GM19463 (cell line): Measurements from ENCODE around the gene SSC5D.

Experiments
- ATAC-seq: cut with Tn5 transposase; IDR thresholded peaks from one replicate; pipeline ENCODE4 v1.9.1; 2021; ENCODE audit warnings: mild to moderate bottlenecking, moderate library complexity; ENCODE audit not compliant: unreplicated experiment

Gene SSC5D

GRCh38 chr19:55472463-55472862, 15.8 kb upstream of the SSC5D start:
- ATAC-seq, result no peak

DNA sequence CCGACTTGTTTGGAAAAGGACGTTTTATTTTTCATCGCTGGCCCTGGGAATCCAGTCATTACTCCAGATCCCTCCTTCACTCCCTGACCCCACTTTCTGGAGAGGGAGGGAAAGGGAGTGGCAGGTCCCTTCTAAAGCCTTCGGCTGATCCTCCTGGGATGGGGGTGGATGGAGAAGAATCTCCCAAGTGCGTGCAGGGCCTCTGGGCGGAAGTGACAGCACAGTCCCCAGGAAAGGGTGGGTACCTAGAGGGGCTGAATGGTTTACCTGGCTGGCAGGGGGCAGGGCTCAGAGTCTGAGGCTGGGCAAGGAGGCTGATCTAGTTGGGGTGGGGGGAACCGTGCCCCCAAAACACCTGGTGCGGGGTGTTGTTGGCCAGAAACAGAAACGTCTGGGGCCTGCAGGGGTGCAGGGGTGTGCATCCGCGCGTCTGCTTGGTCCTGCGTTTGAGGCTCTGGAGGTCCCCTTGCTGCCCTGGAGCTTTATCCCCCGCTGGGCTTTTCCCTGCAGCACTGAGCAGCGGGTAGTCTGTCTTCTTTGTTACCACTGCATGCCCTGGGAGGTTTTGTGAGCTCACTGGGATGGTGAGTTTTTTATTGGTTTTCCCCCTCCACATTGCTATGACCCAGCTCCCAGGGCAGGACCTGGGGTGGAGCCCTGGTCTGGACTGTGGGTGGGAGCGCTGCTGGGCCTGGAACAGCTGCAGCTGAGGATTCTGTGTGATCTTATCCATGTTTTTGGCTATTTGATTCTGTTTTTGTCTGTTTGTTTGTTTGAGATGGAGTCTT, 14.8 kb upstream of the SSC5D start:
- ATAC-seq, result no peak

DNA sequence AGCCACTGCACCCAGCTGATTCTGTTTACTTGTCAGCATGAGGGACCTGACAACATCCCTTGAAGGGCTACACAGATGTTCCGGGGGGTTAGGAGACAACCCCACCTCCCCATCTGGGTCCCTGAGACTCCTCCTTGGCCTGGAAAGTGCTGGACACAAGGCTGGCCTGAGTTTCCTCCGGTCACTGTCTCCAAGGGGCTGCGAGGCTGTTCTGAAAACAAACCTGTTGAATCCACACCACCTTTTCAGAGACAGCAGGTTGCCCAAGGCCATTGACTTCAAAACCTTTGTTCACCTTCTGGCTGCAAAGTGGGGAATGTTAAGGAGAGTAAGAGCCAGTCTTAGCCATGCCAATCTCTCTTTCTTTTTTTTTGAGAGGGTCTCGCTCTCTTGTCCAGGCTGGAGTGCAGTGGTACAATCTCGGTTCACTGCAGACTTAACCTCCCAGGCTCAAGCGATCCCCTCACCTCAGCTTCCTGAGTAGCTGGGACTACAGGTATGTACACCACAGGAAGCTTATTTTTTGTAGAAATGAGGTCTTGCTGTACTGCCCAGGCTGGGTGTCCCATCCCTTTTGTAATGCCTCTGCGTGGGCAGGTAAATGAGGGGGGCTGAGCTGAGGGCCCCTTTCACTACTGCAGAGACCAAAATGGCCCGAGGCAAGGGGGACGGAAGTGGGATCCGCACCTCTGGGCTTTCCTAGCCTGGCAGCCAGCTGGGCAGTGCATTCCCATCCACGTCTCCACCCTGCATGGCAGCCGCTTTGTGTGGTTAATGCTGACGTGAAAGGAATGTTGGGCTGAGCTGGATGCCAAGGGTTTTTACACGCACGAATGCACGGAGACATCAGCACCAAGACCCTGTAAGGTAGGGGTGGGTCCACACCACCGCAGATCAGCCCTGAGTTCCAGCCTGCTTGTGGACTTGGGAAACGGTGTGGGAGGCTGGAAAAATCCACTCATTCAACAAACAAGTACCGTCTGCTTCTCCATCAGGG, 13.7 kb upstream of the SSC5D start:
- no peak for ATAC-seq

DNA sequence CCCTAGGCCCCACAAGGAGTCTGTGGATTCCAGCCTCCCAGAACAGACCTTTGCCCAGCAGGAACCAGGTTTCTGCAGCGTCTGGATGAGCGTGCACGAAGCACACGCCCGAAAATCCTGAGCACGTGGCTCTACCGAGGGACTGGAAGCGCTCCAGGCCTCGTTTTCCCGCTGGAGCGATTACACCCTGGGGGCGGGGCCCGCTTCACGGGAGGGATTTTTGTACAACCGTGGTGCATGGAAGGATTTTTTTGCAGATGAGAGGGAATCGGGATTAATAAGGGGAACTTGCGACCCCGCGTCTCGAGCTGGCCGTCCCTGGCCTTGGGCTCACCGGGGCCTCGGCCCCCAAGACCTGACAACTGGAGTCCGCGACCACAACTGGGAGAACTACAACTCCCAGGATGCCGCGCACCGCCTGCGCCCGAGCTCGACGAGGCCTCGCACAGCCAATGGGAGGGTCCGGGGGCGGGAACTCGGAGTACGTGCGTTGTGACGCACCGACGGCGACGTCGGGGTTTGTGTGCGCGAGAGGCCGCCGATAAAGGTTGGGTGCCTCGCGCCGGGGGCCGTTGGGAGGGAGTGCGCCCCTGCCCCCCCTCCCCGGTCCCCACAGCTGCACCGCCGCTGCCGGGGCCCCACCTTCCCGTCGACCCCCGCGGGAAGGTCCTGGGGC, 12.0 kb upstream of the SSC5D start, which contains the start of gene ZNF628:
Gene ZNF628, plus strand, starts transcription at position 518 of the 676 bp plus-strand sequence. CDS start 3,294 bp downstream, outside the sequence.
- peak; percentile 92 for ATAC-seq

DNA sequence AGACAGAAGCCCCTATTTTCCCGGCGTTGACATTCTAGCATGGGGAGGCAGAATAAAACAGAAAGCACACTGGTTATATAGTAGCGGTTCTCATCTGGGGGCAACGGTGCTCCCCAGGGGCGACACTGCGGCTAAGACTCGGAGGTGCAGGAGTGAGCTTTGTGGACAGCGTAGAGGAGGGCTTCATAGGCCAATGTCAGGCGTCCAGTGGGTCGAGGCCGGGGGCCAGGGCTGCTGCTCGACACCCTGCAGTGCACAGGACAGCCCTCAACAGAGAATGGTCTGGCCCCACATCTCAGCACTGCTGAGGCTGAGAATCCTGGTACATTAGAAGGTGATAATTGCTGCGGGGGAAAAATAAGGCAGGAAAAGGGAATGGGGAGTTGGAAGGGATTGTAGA, 10.3 kb upstream of the SSC5D start:
- no peak for ATAC-seq

DNA sequence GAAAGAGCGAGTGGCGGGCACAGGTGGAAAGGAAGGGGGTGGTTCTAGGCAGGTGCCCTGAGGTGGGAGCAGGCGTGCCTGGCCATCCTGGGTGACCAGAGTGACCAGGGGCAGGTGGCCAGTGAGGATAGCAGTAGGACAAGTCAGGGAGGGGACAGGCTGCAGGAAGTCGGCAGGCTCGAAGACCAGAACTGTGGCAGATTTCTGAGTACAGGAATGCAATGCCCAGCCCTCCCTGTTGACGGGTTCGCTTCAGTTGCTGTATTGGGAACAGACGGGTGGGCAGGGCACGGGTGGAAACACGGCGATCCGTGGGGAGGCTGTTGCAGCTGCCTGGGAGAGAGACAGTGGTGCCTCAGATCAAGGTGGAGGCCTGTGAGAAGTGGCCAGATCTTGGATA, 9.9 kb upstream of the SSC5D start:
- no peak for ATAC-seq

- ATAC-seq, result no peak
Measured at GRCh38 chr19:55479045-55479444, 9.2 kb upstream of the SSC5D start.

DNA sequence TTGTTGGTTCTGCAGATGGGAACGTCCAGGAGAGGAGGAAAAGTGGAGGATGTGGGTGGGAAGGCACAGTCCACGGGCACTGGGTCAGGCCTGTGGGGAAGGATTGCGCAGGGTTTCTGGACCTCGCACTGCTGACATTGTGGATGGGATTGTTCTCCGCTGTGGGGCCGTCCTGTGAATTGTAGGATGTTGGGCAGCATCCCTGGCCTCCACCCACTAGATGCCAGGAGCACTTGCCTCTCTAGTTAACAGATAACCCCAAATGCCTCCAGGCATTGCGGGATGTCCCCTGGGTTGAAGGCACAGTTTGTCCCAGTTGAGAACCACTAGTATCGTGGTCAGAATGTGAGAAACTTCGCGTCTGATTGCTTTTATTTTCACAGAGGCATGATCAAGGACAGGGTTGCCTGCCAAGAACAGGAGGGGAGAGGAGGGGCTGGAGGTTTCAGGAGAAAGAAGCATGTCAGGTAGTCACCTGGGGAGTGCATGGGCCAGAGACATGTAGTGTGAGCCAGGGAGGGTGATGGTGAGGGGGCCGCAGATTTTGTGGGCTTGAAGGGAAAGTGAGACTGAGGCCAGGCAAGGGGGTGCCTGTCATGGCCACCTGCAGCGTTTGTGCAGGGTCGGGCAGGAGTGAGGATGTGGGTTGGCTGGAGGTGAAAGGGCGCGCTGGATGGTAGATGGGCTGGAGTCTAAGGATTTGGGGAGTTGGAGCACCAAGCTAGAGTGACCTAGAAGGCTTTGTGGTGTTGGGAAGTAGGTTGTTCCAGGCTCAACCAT, 8.6 kb upstream of the SSC5D start:
- no peak for ATAC-seq

DNA sequence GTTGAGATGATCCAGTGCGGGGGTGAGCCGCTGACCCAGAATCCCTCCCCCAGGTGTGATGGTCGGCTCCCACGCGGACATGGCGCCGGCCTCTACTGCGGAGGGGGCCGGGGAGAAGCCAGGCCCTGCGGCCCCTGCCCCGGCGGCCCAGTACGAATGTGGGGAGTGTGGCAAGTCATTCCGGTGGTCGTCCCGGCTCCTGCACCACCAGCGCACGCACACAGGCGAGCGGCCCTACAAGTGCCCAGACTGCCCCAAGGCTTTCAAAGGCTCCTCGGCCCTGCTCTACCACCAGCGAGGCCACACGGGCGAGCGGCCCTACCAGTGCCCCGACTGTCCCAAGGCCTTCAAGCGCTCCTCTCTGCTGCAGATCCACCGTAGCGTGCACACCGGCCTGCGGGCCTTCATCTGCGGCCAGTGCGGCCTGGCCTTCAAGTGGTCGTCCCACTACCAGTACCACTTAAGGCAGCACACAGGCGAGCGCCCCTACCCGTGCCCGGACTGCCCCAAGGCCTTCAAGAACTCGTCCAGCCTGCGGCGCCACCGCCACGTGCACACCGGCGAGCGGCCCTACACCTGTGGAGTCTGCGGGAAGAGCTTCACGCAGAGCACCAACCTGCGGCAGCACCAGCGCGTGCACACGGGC, 7.0 kb upstream of the SSC5D start:
- no peak for ATAC-seq

GRCh38 chr19:55481794-55482155, 6.5 kb upstream of the SSC5D start:
- ATAC-seq, result no peak

- no peak for ATAC-seq
Measured at GRCh38 chr19:55482156-55482961, 5.9 kb upstream of the SSC5D start.

- ATAC-seq, result no peak
Measured at GRCh38 chr19:55482967-55483705, 5.1 kb upstream of the SSC5D start.

- ATAC-seq, result no peak
Measured at GRCh38 chr19:55483706-55484592, 4.3 kb upstream of the SSC5D start.

- peak; percentile 79 for ATAC-seq
Measured at GRCh38 chr19:55484593-55485438, 3.4 kb upstream of the SSC5D start, which contains the start of gene NAT14. Gene NAT14 (plus strand): TSS chr19:55485188. CDS start chr19:55485709, 521 bp downstream.

DNA sequence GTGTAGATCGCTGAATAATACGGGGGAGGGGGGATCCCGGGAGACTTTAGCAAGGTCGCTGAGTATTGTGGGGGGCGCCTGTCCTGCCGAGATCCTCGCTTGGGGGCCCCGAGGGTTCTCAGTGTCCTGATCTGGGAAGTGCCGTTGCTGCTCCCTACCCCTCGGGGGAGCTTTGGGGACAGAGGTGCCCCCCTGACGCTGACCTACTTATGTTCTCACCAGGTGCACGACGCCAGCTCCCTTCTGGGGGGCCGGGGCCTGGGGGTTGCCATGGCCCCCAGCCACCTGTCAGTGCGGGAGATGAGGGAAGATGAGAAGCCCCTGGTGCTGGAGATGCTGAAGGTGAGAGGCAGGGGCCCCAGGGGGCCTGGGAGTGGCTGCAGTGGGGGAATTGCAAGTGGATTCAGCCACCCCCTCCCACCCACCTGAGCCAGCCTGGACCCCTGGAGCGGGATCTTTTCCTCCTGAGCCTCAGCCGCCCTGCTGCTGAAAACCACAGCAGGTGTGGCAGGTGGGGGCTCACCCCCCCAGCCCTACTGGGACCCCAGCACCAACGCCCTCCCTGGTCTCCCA, 2.7 kb upstream of the SSC5D start:
- no peak for ATAC-seq
